ENCODE data around the gene CCDC57.

CCDC57 gene

GRCh38 chr17:82164853-82165252 is 47.8 kb downstream of the CCDC57 start:
- Histone ChIP-seq H3K4me1 (ENCODE audit: control insufficient read depth in 5 of 5, insufficient read depth in 5 of 5, low read length in 5 of 5) (no peaks in the 10 kb centered on the region), H3K36me3 (ENCODE audit: control insufficient read depth in 5 of 5, insufficient read depth in 5 of 5, low read length in 5 of 5) (peaks cover 0 to 17% (median 14%) of the 10 kb centered on the region in 5 donors), H3K27ac (ENCODE audit: low read depth, low read length) (no peak overlapping the region), H3K4me3 (ENCODE audit: low read depth in 1 of 5, low read length in 5 of 5) (no peak overlapping the region), H3K9me3 (ENCODE audit: control insufficient read depth in 5 of 5, low read length in 5 of 5) (no peaks in the 10 kb centered on the region), H3K27me3 (ENCODE audit: control insufficient read depth in 5 of 5, insufficient read depth in 4 of 5, low read length in 5 of 5) (no peaks in the 10 kb centered on the region), H3K9ac (ENCODE audit: low read length in 5 of 5) (no peak overlapping the region)

DNA sequence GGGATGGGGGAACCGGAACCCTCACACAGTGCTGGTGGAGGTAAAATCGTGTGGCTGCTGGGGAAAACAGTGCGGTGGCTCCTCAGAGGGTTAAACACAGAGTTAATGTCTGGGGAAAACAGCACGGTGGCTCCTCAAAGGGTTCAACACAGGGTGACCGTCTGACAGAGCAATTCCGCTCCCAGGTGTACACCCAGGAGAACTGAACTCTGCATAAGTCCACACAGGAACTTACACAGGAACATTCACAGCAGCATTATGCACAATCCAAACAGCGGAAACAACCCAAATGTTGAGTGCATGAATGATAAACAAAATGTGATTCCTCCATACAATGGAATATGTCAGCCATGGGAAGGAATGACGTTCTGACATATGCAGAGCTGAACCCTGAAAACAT is 51.4 kb downstream of the CCDC57 start:
- peaks cover 0 to 39% (median 21%) of the 10 kb centered on the region in 5 donors for H3K36me3 ChIP-seq (ENCODE audit: control insufficient read depth in 5 of 5, insufficient read depth in 5 of 5, low read length in 5 of 5)
- no peak overlapping the region for H3K27ac ChIP-seq (ENCODE audit: low read depth, low read length)
- H3K9ac ChIP-seq (ENCODE audit: low read length in 5 of 5): no peak overlapping the region
- H3K27me3 ChIP-seq (ENCODE audit: control insufficient read depth in 5 of 5, insufficient read depth in 4 of 5, low read length in 5 of 5): no peaks in the 10 kb centered on the region
- H3K4me3 ChIP-seq (ENCODE audit: low read depth in 1 of 5, low read length in 5 of 5): no peak overlapping the region
- H3K9me3 ChIP-seq (ENCODE audit: control insufficient read depth in 5 of 5, low read length in 5 of 5): no peaks in the 10 kb centered on the region
- no peaks in the 10 kb centered on the region for H3K4me1 ChIP-seq (ENCODE audit: control insufficient read depth in 5 of 5, insufficient read depth in 5 of 5, low read length in 5 of 5)

GRCh38 chr17:82160075-82160474 is 52.6 kb downstream of the CCDC57 start:
- no peak overlapping the region for H3K9ac ChIP-seq (ENCODE audit: low read length in 5 of 5)
- no peak overlapping the region for H3K27ac ChIP-seq (ENCODE audit: low read depth, low read length)
- H3K9me3 ChIP-seq (ENCODE audit: control insufficient read depth in 5 of 5, low read length in 5 of 5): no peaks in the 10 kb centered on the region
- H3K4me3 ChIP-seq (ENCODE audit: low read depth in 1 of 5, low read length in 5 of 5): no peak overlapping the region
- H3K27me3 ChIP-seq (ENCODE audit: control insufficient read depth in 5 of 5, insufficient read depth in 4 of 5, low read length in 5 of 5): no peaks in the 10 kb centered on the region
- peaks cover 0 to 33% (median 21%) of the 10 kb centered on the region in 5 donors for H3K36me3 ChIP-seq (ENCODE audit: control insufficient read depth in 5 of 5, insufficient read depth in 5 of 5, low read length in 5 of 5)
- H3K4me1 ChIP-seq (ENCODE audit: control insufficient read depth in 5 of 5, insufficient read depth in 5 of 5, low read length in 5 of 5): no peaks in the 10 kb centered on the region

- Histone ChIP-seq H3K27me3 (ENCODE audit: control insufficient read depth in 5 of 5, insufficient read depth in 4 of 5, low read length in 5 of 5) (no peaks in the 10 kb centered on the region), H3K9me3 (ENCODE audit: control insufficient read depth in 5 of 5, low read length in 5 of 5) (no peaks in the 10 kb centered on the region), H3K4me1 (ENCODE audit: control insufficient read depth in 5 of 5, insufficient read depth in 5 of 5, low read length in 5 of 5) (peaks cover 0 to 6% (median 0%) of the 10 kb centered on the region in 5 donors), H3K36me3 (ENCODE audit: control insufficient read depth in 5 of 5, insufficient read depth in 5 of 5, low read length in 5 of 5) (peaks cover 0 to 38% (median 21%) of the 10 kb centered on the region in 5 donors), H3K9ac (ENCODE audit: low read length in 5 of 5) (no peak overlapping the region), H3K4me3 (ENCODE audit: low read depth in 1 of 5, low read length in 5 of 5) (no peak overlapping the region), H3K27ac (ENCODE audit: low read depth, low read length) (no peak overlapping the region)
These were observed 53.8 kb downstream of the CCDC57 start for GRCh38 chr17:82158825-82159224.

GRCh38 chr17:82157046-82158035 is 55.3 kb downstream of the CCDC57 start:
- Histone ChIP-seq H3K27me3 (ENCODE audit: control insufficient read depth in 5 of 5, insufficient read depth in 4 of 5, low read length in 5 of 5) (no peaks in the 10 kb centered on the region), H3K9me3 (ENCODE audit: control insufficient read depth in 5 of 5, low read length in 5 of 5) (no peaks in the 10 kb centered on the region), H3K4me1 (ENCODE audit: control insufficient read depth in 5 of 5, insufficient read depth in 5 of 5, low read length in 5 of 5) (peaks cover 0 to 21% (median 8%) of the 10 kb centered on the region in 5 donors), H3K4me3 (ENCODE audit: low read depth in 1 of 5, low read length in 5 of 5) (no peak overlapping the region), H3K9ac (ENCODE audit: low read length in 5 of 5) (no peak overlapping the region), H3K27ac (ENCODE audit: low read depth, low read length) (no peak overlapping the region), H3K36me3 (ENCODE audit: control insufficient read depth in 5 of 5, insufficient read depth in 5 of 5, low read length in 5 of 5) (peaks cover 0 to 32% (median 16%) of the 10 kb centered on the region in 5 donors)

- Histone ChIP-seq H3K27me3 (ENCODE audit: control insufficient read depth in 5 of 5, insufficient read depth in 4 of 5, low read length in 5 of 5) (no peaks in the 10 kb centered on the region), H3K9ac (ENCODE audit: low read length in 5 of 5) (no peak overlapping the region), H3K9me3 (ENCODE audit: control insufficient read depth in 5 of 5, low read length in 5 of 5) (no peaks in the 10 kb centered on the region), H3K4me1 (ENCODE audit: control insufficient read depth in 5 of 5, insufficient read depth in 5 of 5, low read length in 5 of 5) (peaks cover 0 to 31% (median 12%) of the 10 kb centered on the region in 5 donors), H3K4me3 (ENCODE audit: low read depth in 1 of 5, low read length in 5 of 5) (no peak overlapping the region), H3K27ac (ENCODE audit: low read depth, low read length) (no peak overlapping the region), H3K36me3 (ENCODE audit: control insufficient read depth in 5 of 5, insufficient read depth in 5 of 5, low read length in 5 of 5) (peaks cover 0 to 30% (median 16%) of the 10 kb centered on the region in 5 donors)
These were observed 56.2 kb downstream of the CCDC57 start for GRCh38 chr17:82156284-82156925.

DNA sequence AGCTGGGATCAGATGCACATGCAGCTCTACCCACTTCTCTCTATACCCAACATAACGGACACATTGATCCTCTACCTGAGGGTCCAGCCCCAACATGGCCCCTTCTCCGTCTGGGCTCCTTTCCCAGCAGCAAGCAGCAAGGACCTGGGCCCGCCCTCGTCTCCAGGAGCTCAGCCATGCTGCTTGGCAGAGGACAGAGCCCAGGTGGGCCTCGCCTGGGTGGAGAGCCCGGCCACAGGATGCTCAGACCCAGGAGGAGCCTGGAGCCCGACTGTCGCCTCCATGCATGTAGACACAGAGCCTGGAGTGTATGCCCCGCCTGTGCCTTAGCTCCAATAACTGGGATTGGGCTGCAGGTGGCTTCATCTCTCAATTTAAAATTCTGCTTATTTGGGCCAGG is 57.0 kb downstream of the CCDC57 start:
- Histone ChIP-seq H3K36me3 (ENCODE audit: control insufficient read depth in 5 of 5, insufficient read depth in 5 of 5, low read length in 5 of 5) (peaks cover 0 to 28% (median 16%) of the 10 kb centered on the region in 5 donors), H3K27me3 (ENCODE audit: control insufficient read depth in 5 of 5, insufficient read depth in 4 of 5, low read length in 5 of 5) (no peaks in the 10 kb centered on the region), H3K9ac (ENCODE audit: low read length in 5 of 5) (no peak overlapping the region), H3K4me3 (ENCODE audit: low read depth in 1 of 5, low read length in 5 of 5) (no peak overlapping the region), H3K27ac (ENCODE audit: low read depth, low read length) (no peak overlapping the region), H3K4me1 (ENCODE audit: control insufficient read depth in 5 of 5, insufficient read depth in 5 of 5, low read length in 5 of 5) (peaks cover 0 to 34% (median 12%) of the 10 kb centered on the region in 5 donors), H3K9me3 (ENCODE audit: control insufficient read depth in 5 of 5, low read length in 5 of 5) (no peaks in the 10 kb centered on the region)

- Histone ChIP-seq H3K4me3 (ENCODE audit: low read depth in 1 of 5, low read length in 5 of 5) (no peak overlapping the region), H3K4me1 (ENCODE audit: control insufficient read depth in 5 of 5, insufficient read depth in 5 of 5, low read length in 5 of 5) (peaks cover 0 to 34% (median 12%) of the 10 kb centered on the region in 5 donors), H3K27ac (ENCODE audit: low read depth, low read length) (no peak overlapping the region), H3K36me3 (ENCODE audit: control insufficient read depth in 5 of 5, insufficient read depth in 5 of 5, low read length in 5 of 5) (peaks cover 0 to 25% (median 11%) of the 10 kb centered on the region in 5 donors), H3K27me3 (ENCODE audit: control insufficient read depth in 5 of 5, insufficient read depth in 4 of 5, low read length in 5 of 5) (no peaks in the 10 kb centered on the region), H3K9ac (ENCODE audit: low read length in 5 of 5) (no peak overlapping the region), H3K9me3 (ENCODE audit: control insufficient read depth in 5 of 5, low read length in 5 of 5) (no peaks in the 10 kb centered on the region)
These were observed 57.7 kb downstream of the CCDC57 start for GRCh38 chr17:82154881-82155331.

GRCh38 chr17:82153745-82154375 is 58.8 kb downstream of the CCDC57 start:
- H3K36me3 ChIP-seq (ENCODE audit: control insufficient read depth in 5 of 5, insufficient read depth in 5 of 5, low read length in 5 of 5): peaks cover 0 to 19% (median 5%) of the 10 kb centered on the region in 5 donors
- no peak overlapping the region for H3K27ac ChIP-seq (ENCODE audit: low read depth, low read length)
- no peaks in the 10 kb centered on the region for H3K9me3 ChIP-seq (ENCODE audit: control insufficient read depth in 5 of 5, low read length in 5 of 5)
- no peaks in the 10 kb centered on the region for H3K27me3 ChIP-seq (ENCODE audit: control insufficient read depth in 5 of 5, insufficient read depth in 4 of 5, low read length in 5 of 5)
- H3K4me3 ChIP-seq (ENCODE audit: low read depth in 1 of 5, low read length in 5 of 5): no peak overlapping the region
- H3K4me1 ChIP-seq (ENCODE audit: control insufficient read depth in 5 of 5, insufficient read depth in 5 of 5, low read length in 5 of 5): peaks cover 0 to 34% (median 12%) of the 10 kb centered on the region in 5 donors
- H3K9ac ChIP-seq (ENCODE audit: low read length in 5 of 5): no peak overlapping the region

Data from subcutaneous abdominal adipose tissue (tissue), 5 donors.